ENCODE results near the gene GRIP1.

GRIP1 gene

DNA sequence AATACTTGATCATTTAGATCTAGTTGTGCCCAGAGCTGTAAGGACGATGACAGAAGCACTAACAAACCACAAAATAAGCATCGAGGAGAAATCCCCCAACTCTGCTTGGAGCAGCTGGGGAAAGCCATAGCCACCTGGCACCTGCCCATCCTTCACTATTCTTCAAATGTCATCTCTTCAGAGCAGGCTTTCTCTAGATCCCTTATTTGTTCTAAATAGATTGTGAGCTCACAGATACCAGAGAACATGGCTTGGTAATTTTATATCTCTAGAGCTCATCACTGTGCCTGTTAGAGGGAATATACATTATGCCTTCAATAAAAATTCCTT lies 50.9 kb downstream of the GRIP1 start:
- H3K27me3 ChIP-seq (ENCODE audit: insufficient read depth, low read length, poor library complexity), result no peaks in the 10 kb centered on the region
- no peaks in the 10 kb centered on the region for H3K36me3 ChIP-seq (ENCODE audit: insufficient read depth, low read length)
- no peak overlapping the region for H3K9ac ChIP-seq (ENCODE audit: low read depth, low read length)
- H3K4me3 ChIP-seq (ENCODE audit: low read depth in 1 of 2, low read length in 2 of 2), result no peak overlapping the region
- H2AFZ ChIP-seq (ENCODE audit: low read depth, low read length), result no peak overlapping the region
- H3K4me1 ChIP-seq (ENCODE audit: insufficient read depth, low read length), result no peaks in the 10 kb centered on the region; the same call in 1 of the 2 replicates
- no peak for TF ChIP-seq EZH2 (IDR thresholded peaks at IDR 0.05; ENCODE audit: borderline replicate concordance, low read depth, low read length, severe bottlenecking)
- TF ChIP-seq, protein P1, sequence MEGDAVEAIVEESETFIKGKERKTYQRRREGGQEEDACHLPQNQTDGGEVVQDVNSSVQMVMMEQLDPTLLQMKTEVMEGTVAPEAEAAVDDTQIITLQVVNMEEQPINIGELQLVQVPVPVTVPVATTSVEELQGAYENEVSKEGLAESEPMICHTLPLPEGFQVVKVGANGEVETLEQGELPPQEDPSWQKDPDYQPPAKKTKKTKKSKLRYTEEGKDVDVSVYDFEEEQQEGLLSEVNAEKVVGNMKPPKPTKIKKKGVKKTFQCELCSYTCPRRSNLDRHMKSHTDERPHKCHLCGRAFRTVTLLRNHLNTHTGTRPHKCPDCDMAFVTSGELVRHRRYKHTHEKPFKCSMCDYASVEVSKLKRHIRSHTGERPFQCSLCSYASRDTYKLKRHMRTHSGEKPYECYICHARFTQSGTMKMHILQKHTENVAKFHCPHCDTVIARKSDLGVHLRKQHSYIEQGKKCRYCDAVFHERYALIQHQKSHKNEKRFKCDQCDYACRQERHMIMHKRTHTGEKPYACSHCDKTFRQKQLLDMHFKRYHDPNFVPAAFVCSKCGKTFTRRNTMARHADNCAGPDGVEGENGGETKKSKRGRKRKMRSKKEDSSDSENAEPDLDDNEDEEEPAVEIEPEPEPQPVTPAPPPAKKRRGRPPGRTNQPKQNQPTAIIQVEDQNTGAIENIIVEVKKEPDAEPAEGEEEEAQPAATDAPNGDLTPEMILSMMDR (IDR thresholded peaks at IDR 0.05; ENCODE audit: borderline replicate concordance, extremely low read depth, low read length, poor library complexity, severe bottlenecking), result no peak
- ATAC-seq (ENCODE audit: insufficient read depth, low read depth) (no peak), DNase-seq (no peak)
- H4K20me1 ChIP-seq (ENCODE audit: insufficient read depth, low read length), result no peaks in the 10 kb centered on the region
- no peak overlapping the region for H3K4me2 ChIP-seq (ENCODE audit: insufficient read depth, low read length)
- H3K79me2 ChIP-seq (ENCODE audit: insufficient read depth, low read length), result no peaks in the 10 kb centered on the region
- no peak overlapping the region for H3K27ac ChIP-seq (ENCODE audit: low read length)
- no peaks in the 10 kb centered on the region for H3K9me3 ChIP-seq (ENCODE audit: insufficient read depth, low read length, severe bottlenecking)

DNA sequence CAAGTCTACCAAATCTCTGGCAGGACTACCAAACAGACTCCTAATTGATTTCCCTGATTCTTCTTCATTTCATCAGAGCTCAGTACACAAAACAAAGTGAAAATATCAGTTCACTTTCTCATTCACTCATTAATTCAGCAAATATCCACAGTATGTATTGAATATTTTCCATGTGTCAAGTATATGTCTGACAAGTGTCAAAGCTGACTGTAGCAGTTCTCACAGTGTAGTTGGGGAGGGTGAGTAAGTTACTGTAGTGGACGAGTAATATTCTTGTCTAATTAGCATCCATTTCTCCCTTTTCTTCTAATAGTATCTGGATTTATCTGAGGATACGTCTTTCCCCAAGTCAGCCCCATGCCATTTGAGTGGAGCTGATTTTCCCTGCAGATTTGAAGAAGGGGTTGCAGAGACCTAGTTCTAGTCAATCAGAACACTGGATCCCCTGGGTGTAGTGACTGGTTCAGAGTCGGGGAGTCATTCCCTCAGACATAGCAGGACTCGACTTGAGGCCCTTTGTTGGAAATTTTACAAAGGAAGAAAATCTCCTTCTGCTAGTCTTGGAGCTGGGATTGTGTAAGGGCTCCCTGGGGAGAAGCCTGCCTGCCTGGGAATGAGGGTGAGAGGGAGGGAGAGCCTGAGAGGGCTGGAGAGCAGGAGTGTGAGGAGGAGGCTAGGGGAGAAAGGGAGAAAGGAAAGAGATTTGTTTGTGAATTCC lies 51.4 kb downstream of the GRIP1 start:
- ATAC-seq (ENCODE audit: insufficient read depth, low read depth), result no peak
- no peak for DNase-seq

DNA sequence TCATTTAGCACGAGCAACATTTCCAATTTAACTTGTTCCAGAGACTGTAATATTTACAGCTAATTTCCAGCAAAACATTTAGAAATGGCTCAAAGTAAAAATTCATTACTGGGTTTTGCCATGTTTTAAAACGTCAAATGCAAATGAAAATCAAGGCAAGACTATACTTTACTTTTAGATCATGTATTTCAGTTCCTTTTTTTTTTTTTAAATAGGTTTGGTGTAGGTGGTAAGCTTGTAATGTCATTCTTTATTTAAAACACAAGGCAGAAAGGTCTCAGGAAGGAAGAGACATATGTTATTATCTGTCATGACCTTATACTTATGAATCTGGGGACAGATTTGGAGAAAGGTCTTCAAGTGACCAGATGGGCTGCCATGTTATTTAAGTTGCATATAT lies 54.1 kb downstream of the GRIP1 start:
- Histone ChIP-seq H3K9ac (ENCODE audit: low read depth, low read length) (no peak overlapping the region), H3K36me3 (ENCODE audit: insufficient read depth, low read length) (no peaks in the 10 kb centered on the region), H3K4me1 (ENCODE audit: insufficient read depth, low read length) (peaks cover 13% of the 10 kb centered on the region; the same call in 1 of the 2 replicates), H3K79me2 (ENCODE audit: insufficient read depth, low read length) (no peaks in the 10 kb centered on the region), H3K4me3 (ENCODE audit: low read depth in 1 of 2, low read length in 2 of 2) (no peak overlapping the region), H3K9me3 (ENCODE audit: insufficient read depth, low read length, severe bottlenecking) (no peaks in the 10 kb centered on the region), H2AFZ (ENCODE audit: low read depth, low read length) (no peak overlapping the region), H3K4me2 (ENCODE audit: insufficient read depth, low read length) (no peak overlapping the region), H3K27ac (ENCODE audit: low read length) (no peak overlapping the region), H3K27me3 (ENCODE audit: insufficient read depth, low read length, poor library complexity) (no peaks in the 10 kb centered on the region), H4K20me1 (ENCODE audit: insufficient read depth, low read length) (no peaks in the 10 kb centered on the region)
- no peak for ATAC-seq (ENCODE audit: insufficient read depth, low read depth)
- no peak for DNase-seq
- TF ChIP-seq, protein P1 (IDR thresholded peaks at IDR 0.05; ENCODE audit: borderline replicate concordance, extremely low read depth, low read length, poor library complexity, severe bottlenecking), result no peak
- no peak for TF ChIP-seq EZH2 (IDR thresholded peaks at IDR 0.05; ENCODE audit: borderline replicate concordance, low read depth, low read length, severe bottlenecking)

More for the DNA sequence above, 51.4 kb downstream of the GRIP1 start:
- no peak overlapping the region for H2AFZ ChIP-seq (ENCODE audit: low read depth, low read length)
- H3K9me3 ChIP-seq (ENCODE audit: insufficient read depth, low read length, severe bottlenecking), result no peaks in the 10 kb centered on the region
- H3K4me3 ChIP-seq (ENCODE audit: low read depth in 1 of 2, low read length in 2 of 2), result no peak overlapping the region
- H3K4me1 ChIP-seq (ENCODE audit: insufficient read depth, low read length), result no peaks in the 10 kb centered on the region; the same call in 1 of the 2 replicates
- no peak overlapping the region for H3K27ac ChIP-seq (ENCODE audit: low read length)
- TF ChIP-seq, protein P1 (IDR thresholded peaks at IDR 0.05; ENCODE audit: borderline replicate concordance, extremely low read depth, low read length, poor library complexity, severe bottlenecking), result no peak
- no peak for TF ChIP-seq EZH2 (IDR thresholded peaks at IDR 0.05; ENCODE audit: borderline replicate concordance, low read depth, low read length, severe bottlenecking)
- no peaks in the 10 kb centered on the region for H3K27me3 ChIP-seq (ENCODE audit: insufficient read depth, low read length, poor library complexity)
- no peak overlapping the region for H3K4me2 ChIP-seq (ENCODE audit: insufficient read depth, low read length)
- no peaks in the 10 kb centered on the region for H4K20me1 ChIP-seq (ENCODE audit: insufficient read depth, low read length)
- H3K9ac ChIP-seq (ENCODE audit: low read depth, low read length), result no peak overlapping the region
- H3K36me3 ChIP-seq (ENCODE audit: insufficient read depth, low read length), result no peaks in the 10 kb centered on the region
- H3K79me2 ChIP-seq (ENCODE audit: insufficient read depth, low read length), result no peaks in the 10 kb centered on the region

All from DND-41 (cell line).